WTC11 (cell line): Measurements from ENCODE around the gene CCL18. TPM values are rescaled to one million over a fixed set of nuclear protein-coding genes. Genes with fewer than 3 reads are reported as not detected.
"Not testable (repeated sequence)": the region's sequence is repeated elsewhere in the genome, so short reads cannot be mapped to it uniquely, and the experiment has no call there.

Source experiments
- ATAC-seq: fragments of 200-7000 bp; cut with Tn5 transposase; 2 replicates; pipeline ENCODE4 v1.10.0; 2021; ENCODE audit warnings: mild to moderate bottlenecking, moderate library complexity
- CTCF ChIA-PET: fragments of 300-600 bp; sonication (Branson Sonifier 250); formaldehyde crosslinking; loops from one replicate; lab custom pipeline; 2021; ENCODE audit warnings: antibody characterized with exemption; lab: Charles Lee
- POLR2A ChIA-PET: fragments of 350-600 bp; sonication (Branson Sonifier 250); formaldehyde crosslinking; loops from one replicate; lab custom pipeline; 2021; ENCODE audit warnings: antibody characterized with exemption; lab: Charles Lee
- DNase-seq: peaks from one replicate; pipeline ENCODE4 v3.0.0; 2021; ENCODE audit warnings: low spot score
- H3K27ac Mint-ChIP-seq: 2 replicates; pipeline ENCODE4 v1.8.0; 2021; ENCODE audit warnings: mixed read lengths
- H3K27me3 Mint-ChIP-seq: 2 replicates; pipeline ENCODE4 v1.8.0; 2021; ENCODE audit warnings: low read depth, mild to moderate bottlenecking, moderate library complexity, mixed read lengths
- H3K36me3 Mint-ChIP-seq: 2 replicates; pipeline ENCODE4 v1.8.0; 2021; ENCODE audit warnings: mixed read lengths
- H3K4me1 Mint-ChIP-seq: 2 replicates; pipeline ENCODE4 v1.8.0; 2022; ENCODE audit warnings: mixed read lengths
- H3K4me3 Mint-ChIP-seq: 2 replicates; pipeline ENCODE4 v1.8.0; 2021; ENCODE audit warnings: mild to moderate bottlenecking, moderate library complexity, mixed read lengths
- H3K9me3 Mint-ChIP-seq: 2 replicates; pipeline ENCODE4 v1.8.0; 2021; ENCODE audit warnings: mixed read lengths
- AR ChIP-seq: fragments of 250-450 bp; sonication (Bioruptor Pico); IDR thresholded peaks from 2 replicates; pipeline ENCODE4 v1.9.0; 2021; ENCODE audit warnings: mild to moderate bottlenecking
- ATF1 ChIP-seq: sonication (generic); formaldehyde crosslinking; IDR thresholded peaks from 2 replicates; pipeline ENCODE4 v1.8.1; 2023; ENCODE audit warnings: mild to moderate bottlenecking, moderate library complexity, missing genetic modification reagents
- E2F1 ChIP-seq: sonication (generic); formaldehyde crosslinking; IDR thresholded peaks from 2 replicates; pipeline ENCODE4 v1.8.0; 2022; ENCODE audit warnings: mild to moderate bottlenecking, missing genetic modification reagents
- E2F4 ChIP-seq: sonication (generic); formaldehyde crosslinking; IDR thresholded peaks from 2 replicates; pipeline ENCODE4 v1.8.1; 2022; ENCODE audit warnings: low read depth, mild to moderate bottlenecking, moderate library complexity, missing genetic modification reagents, borderline replicate concordance
- FOXP4 ChIP-seq: sonication (generic); formaldehyde crosslinking; IDR thresholded peaks from 2 replicates; pipeline ENCODE4 v1.8.0; 2022; ENCODE audit warnings: mild to moderate bottlenecking, missing genetic modification reagents
- HMGA2 ChIP-seq: fragments of 250-450 bp; sonication (Bioruptor Pico); IDR thresholded peaks from 2 replicates; pipeline ENCODE4 v1.4.0; 2021; ENCODE audit warnings: mild to moderate bottlenecking, moderate library complexity
- KAT7 ChIP-seq: sonication (generic); formaldehyde crosslinking; IDR thresholded peaks from 2 replicates; pipeline ENCODE4 v1.8.1; 2023; ENCODE audit warnings: missing genetic modification reagents, mild to moderate bottlenecking, borderline replicate concordance
- NFE2L1 ChIP-seq: sonication (generic); formaldehyde crosslinking; IDR thresholded peaks from 2 replicates; pipeline ENCODE4 v1.8.1; 2023; ENCODE audit warnings: missing genetic modification reagents
- NR1H2 ChIP-seq: sonication (generic); formaldehyde crosslinking; IDR thresholded peaks from 2 replicates; pipeline ENCODE4 v1.9.0; 2021; ENCODE audit warnings: mild to moderate bottlenecking, moderate library complexity, missing genetic modification reagents
- STAT6 ChIP-seq: sonication (generic); formaldehyde crosslinking; conservative IDR thresholded peaks from 2 replicates; pipeline ENCODE4 v1.8.1; 2023; ENCODE audit warnings: mild to moderate bottlenecking, low read depth, missing genetic modification reagents, moderate library complexity
- ZBTB43 ChIP-seq: sonication (generic); formaldehyde crosslinking; IDR thresholded peaks from 2 replicates; pipeline ENCODE4 v1.8.1; 2023; ENCODE audit warnings: mild to moderate bottlenecking, missing genetic modification reagents
- ZNF263 ChIP-seq: sonication (generic); formaldehyde crosslinking; IDR thresholded peaks from 2 replicates; pipeline ENCODE4 v1.8.1; 2022; ENCODE audit warnings: low read depth, mild to moderate bottlenecking, moderate library complexity, missing genetic modification reagents
- ZNF416 ChIP-seq: fragments of 250-450 bp; sonication (Bioruptor Pico); IDR thresholded peaks from 2 replicates; pipeline ENCODE4 v1.9.0; 2021; ENCODE audit warnings: mild to moderate bottlenecking, inconsistent platforms
- ZNF423 ChIP-seq: fragments of 250-450 bp; sonication (Bioruptor Pico); IDR thresholded peaks from 2 replicates; pipeline ENCODE4 v2.1.2; 2022; ENCODE audit warnings: mild to moderate bottlenecking, moderate library complexity
- ZNF671 ChIP-seq: fragments of 250-450 bp; sonication (Bioruptor Pico); IDR thresholded peaks from 2 replicates; pipeline ENCODE4 v1.8.0; 2021; ENCODE audit warnings: mild to moderate bottlenecking
- total RNA-seq: library from RNA; stranded (reverse); gene quantifications from 3 replicates; pipeline ENCODE4 v1.2.3, GENCODE V29; 2021

Gene CCL18
- total RNA-seq, 1 experiment from 2014 or later = not detected

- H3K9me3 Mint-ChIP-seq = peaks cover 22% of the 10 kb centered on the region
- CTCF ChIA-PET = interaction anchor here (0.6 kb wide), 1 partner anchor 46 kb away, joined by 3 read pairs; no protein-coding TSS in a partner anchor
These were observed 48.2 kb upstream of the CCL18 start for GRCh38 chr17:36015895-36016294.

GRCh38 chr17:36016555-36016954 lies 47.5 kb upstream of the CCL18 start:
- peaks cover 16% of the 10 kb centered on the region for H3K9me3 Mint-ChIP-seq
- peaks cover 9% of the 10 kb centered on the region; the same call in 1 of the 2 replicates for H3K36me3 Mint-ChIP-seq
- no peak for DNase-seq
- no peak for TF ChIP-seq ZNF263
- TF ChIP-seq STAT6 (CRISPR knock-in tag) = no peak
- peak; percentile 96 for TF ChIP-seq HMGA2
- no peak for TF ChIP-seq KAT7
- no peak overlapping the region for H3K27ac Mint-ChIP-seq
- CTCF ChIA-PET = interaction anchor here (0.6 kb wide), 1 partner anchor 171 kb away, joined by 4 read pairs; no protein-coding TSS in a partner anchor
- H3K4me1 Mint-ChIP-seq = no peaks in the 10 kb centered on the region
- no peak for ATAC-seq
- H3K4me3 Mint-ChIP-seq = no peak overlapping the region
- peaks cover 14% of the 10 kb centered on the region for H3K27me3 Mint-ChIP-seq
- POLR2A ChIA-PET = no interaction called here

More at GRCh38 chr17:36015895-36016294, 48.2 kb upstream of the CCL18 start:
- H3K4me3 Mint-ChIP-seq, ATAC-seq, H3K27ac Mint-ChIP-seq, POLR2A ChIA-PET: not testable (repeated sequence)
- H3K27me3 Mint-ChIP-seq = peaks cover 14% of the 10 kb centered on the region
- TF ChIP-seq HMGA2 = peak; percentile 96
- TF ChIP-seq, all 79 proteins: peak for 1; not testable (repeated sequence) for 78
- not testable (repeated sequence) for DNase-seq, H3K36me3 Mint-ChIP-seq, H3K4me1 Mint-ChIP-seq

GRCh38 chr17:36017799-36018198 lies 46.3 kb upstream of the CCL18 start, which contains the start of gene CCL23:
TSS of gene CCL23 (minus strand) at chr17:36017972. CDS start at chr17:36017897, 75 bp downstream.
- peaks cover 1% of the 10 kb centered on the region; the same call in 1 of the 2 replicates for H3K36me3 Mint-ChIP-seq
- peaks cover 14% of the 10 kb centered on the region for H3K9me3 Mint-ChIP-seq
- H3K4me1 Mint-ChIP-seq = no peaks in the 10 kb centered on the region
- ChIA-PET POLR2A (no interaction called here), CTCF (interaction anchor here (1.2 kb wide), 1 partner anchor 69 kb away, joined by 3 read pairs; no protein-coding TSS in a partner anchor)
- no peak within 1 kb of the TSS for H3K4me3 Mint-ChIP-seq
- TF ChIP-seq NR1H2 (CRISPR knock-in tag) = no peak
- TF ChIP-seq ZNF671 (CRISPR knock-in tag) = no peak
- TF ChIP-seq NFE2L1 (CRISPR knock-in tag) = no peak
- no peak for TF ChIP-seq ATF1 (CRISPR knock-in tag)
- TF ChIP-seq ZNF416 = no peak
- TF ChIP-seq FOXP4 (CRISPR knock-in tag) = no peak
- TF ChIP-seq AR = no peak
- H3K27ac Mint-ChIP-seq = no peak within 1 kb of the TSS
- DNase-seq = no peak
- peak; percentile 41; the same call in 1 of the 2 replicates for ATAC-seq
- peaks cover 25% of the 10 kb centered on the region for H3K27me3 Mint-ChIP-seq

- Mint-ChIP-seq H3K27me3 (peaks cover 29% of the 10 kb centered on the region), H3K36me3 (no peaks in the 10 kb centered on the region; the same call in 1 of the 2 replicates), H3K9me3 (peaks cover 18% of the 10 kb centered on the region), H3K4me3 (no peak overlapping the region), H3K4me1 (no peaks in the 10 kb centered on the region), H3K27ac (no peak overlapping the region)
- ChIA-PET CTCF (interaction anchor here (1.2 kb wide), 1 partner anchor 130 kb away, joined by 3 read pairs; no protein-coding TSS in a partner anchor), POLR2A (no interaction called here)
- no peak for ATAC-seq
- no peak for DNase-seq
- no peak for TF ChIP-seq E2F1
- no peak for TF ChIP-seq ZBTB43 (CRISPR knock-in tag)
- no peak for TF ChIP-seq ZNF423 (CRISPR knock-in tag)
- no peak for TF ChIP-seq ATF1 (CRISPR knock-in tag)
- no peak for TF ChIP-seq E2F4 (CRISPR knock-in tag)
These were observed 44.6 kb upstream of the CCL18 start for GRCh38 chr17:36019423-36019822.
